Stimulated activated CD4-positive, alpha-beta T cell treated with anti-CD3 and anti-CD28 coated beads, Interleukin-12 subunit alpha, Interleukin-12 subunit beta, amount 100 ng/mL, for 24 hours (primary cell): ENCODE data around the gene KRT83.
"Not testable (repeated sequence)": the region's sequence is repeated elsewhere in the genome, so short reads cannot be mapped to it uniquely, and the experiment has no call there.

Source experiments
- DNase-seq, 2 experiments: peaks; one replicate each; pipeline ENCODE4 v3.0.0-alpha.2; 2020; ENCODE audit warnings: low read depth in 2 of 2

KRT83 gene

GRCh38 chr12:52310622-52311284 lies 10.4 kb downstream of the KRT83 start:
- no peak for DNase-seq

- DNase-seq, result no peak
Observed at GRCh38 chr12:52308806-52309425, 12.3 kb downstream of the KRT83 start.

GRCh38 chr12:52307836-52308805 lies 13.1 kb downstream of the KRT83 start:
- peak in 1 of 2 experiments; percentile 48 for DNase-seq

GRCh38 chr12:52306731-52307130 lies 14.5 kb downstream of the KRT83 start:
- DNase-seq, result no peak

- no peak for DNase-seq
Observed at GRCh38 chr12:52305921-52306705, 15.1 kb downstream of the KRT83 start.

GRCh38 chr12:52304941-52305411 lies 16.2 kb downstream of the KRT83 start:
- not testable (repeated sequence) for DNase-seq

- not testable (repeated sequence) for DNase-seq
Observed at GRCh38 chr12:52302242-52302914, 18.8 kb downstream of the KRT83 start.

GRCh38 chr12:52301721-52302120 lies 19.5 kb downstream of the KRT83 start:
- not testable (repeated sequence) for DNase-seq

- no peak for DNase-seq
Observed at GRCh38 chr12:52300796-52301691, 20.2 kb downstream of the KRT83 start.

GRCh38 chr12:52298677-52299190 lies 22.5 kb downstream of the KRT83 start:
- no peak for DNase-seq

- DNase-seq, result no peak
Observed at GRCh38 chr12:52296572-52297215, 24.5 kb downstream of the KRT83 start.

- DNase-seq, result no peak
Observed at GRCh38 chr12:52295663-52296062, 25.5 kb downstream of the KRT83 start.

GRCh38 chr12:52294803-52295202 lies 26.4 kb downstream of the KRT83 start:
- DNase-seq, result no peak

- no peak for DNase-seq
Observed at GRCh38 chr12:52293926-52294325, 27.3 kb downstream of the KRT83 start.

GRCh38 chr12:52291267-52291935 lies 29.8 kb downstream of the KRT83 start, which contains the start of gene KRT81:
KRT81 (minus strand) TSS chr12:52291534; CDS start chr12:52291465, 69 bp downstream.
- DNase-seq, result no peak

- not testable (repeated sequence) for DNase-seq
Observed at GRCh38 chr12:52290483-52291134, 30.6 kb downstream of the KRT83 start.
